ENCODE data around the gene MGMT.

The MGMT gene

DNA sequence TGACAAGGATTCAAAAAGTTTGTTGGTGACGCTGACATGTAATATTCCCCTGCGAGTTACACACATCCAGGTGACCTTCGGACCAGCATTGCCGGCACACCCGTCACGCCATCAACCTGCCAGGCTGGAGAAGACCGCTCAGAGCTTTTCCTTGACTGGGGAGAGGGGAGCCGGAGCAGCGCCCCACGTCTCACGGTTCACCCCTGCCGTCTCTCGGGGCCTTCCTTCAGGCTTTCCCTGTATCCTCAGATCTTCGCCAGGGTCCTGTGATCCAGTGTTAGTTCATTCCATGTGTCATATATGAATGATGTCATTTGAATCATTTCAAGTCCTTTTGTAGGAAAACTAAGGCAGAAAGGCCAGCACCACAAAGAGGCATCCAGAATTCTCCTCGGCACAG is 127.8 kb downstream of the MGMT start:
- no peak for ATAC-seq
- no peak for DNase-seq

DNA sequence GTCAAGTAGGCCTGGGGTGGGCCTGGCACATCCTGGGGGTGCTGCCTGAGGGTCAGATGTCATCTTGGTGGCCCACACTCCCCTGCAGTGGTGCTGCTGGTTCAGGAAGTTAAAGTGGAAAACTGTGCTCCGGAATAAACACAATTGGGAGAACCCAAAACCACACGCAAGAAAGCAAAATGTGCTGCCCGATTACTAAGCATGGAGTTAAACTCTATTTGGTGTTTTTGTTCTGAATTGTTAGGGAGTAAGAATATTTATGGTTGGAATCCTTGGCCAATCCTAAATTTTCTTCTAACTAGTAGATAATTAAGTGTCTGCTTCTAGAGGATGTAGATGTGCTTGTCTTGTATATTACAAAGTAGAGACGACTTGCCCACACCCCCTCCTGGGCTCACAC is 131.4 kb downstream of the MGMT start:
- ATAC-seq = no peak
- DNase-seq = no peak

DNA sequence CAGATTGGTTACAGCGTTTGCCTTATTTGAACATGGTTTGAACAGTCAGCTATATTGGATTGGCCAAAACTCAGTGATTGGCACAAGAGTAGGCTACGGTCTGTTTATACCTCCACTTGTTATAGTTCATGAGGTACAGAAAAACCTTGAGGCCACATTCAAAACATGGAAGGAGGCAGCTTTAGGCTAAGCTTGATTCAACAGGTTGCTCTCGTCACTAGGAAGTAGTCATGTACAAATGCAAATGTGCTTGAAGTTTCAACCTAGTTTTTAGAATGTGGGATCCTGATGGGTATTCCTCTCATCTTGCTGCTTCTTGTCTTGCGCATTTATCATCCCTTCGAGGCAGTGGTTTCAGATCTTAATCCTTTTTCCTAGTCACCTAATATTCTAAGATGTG is 132.1 kb downstream of the MGMT start:
- no peak for DNase-seq

DNA sequence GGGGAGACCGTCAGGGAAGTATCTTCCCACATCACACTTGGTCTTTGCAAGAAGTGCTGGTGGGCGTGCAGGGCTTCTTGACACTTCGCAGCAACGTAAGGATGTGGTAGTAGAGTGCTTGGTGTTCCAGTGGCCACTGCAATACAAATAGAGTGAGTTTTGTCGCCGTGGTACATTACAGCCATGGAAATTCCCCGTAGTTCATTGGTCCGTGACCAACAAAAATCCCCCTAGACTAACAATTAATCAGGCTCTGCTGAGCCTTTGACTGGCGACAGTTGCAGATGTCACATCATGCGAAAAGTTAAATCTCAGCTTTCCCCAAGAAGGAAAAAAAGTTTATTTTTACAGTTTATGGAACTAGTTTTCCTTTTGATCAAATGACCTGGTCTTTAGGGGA is 134.7 kb downstream of the MGMT start:
- DNase-seq (no peak), ATAC-seq (no peak)

More for the DNA sequence above, 132.1 kb downstream of the MGMT start:
- no peak for ATAC-seq

DNA sequence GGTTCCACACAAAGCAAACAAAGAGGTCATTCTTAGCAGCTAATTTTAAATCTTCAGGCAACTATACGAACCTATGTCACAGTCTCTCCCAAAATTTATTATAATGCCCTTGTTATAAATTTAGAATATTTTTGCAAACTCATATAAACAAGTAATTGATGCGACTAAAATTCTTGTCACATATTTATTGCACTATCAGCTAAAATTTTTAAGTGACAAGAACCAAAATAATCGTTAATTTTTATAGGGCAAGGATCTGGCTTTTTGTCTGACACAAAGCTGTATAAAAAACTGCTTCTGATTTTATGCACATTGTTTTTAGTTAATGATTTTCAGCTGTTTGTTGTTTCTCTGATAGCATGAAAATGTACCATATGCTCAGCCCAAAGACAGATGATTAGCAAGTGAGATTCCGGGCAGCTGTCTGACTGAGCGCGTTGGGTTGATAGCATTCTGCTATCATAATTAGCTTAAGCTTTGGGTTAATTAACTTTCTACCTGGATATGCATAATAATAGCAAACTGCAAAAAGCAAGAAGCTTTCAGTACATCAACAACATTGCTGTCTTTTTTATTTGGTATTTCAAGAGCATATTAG is 136.0 kb downstream of the MGMT start:
- DNase-seq (no peak), ATAC-seq (no peak)

DNA sequence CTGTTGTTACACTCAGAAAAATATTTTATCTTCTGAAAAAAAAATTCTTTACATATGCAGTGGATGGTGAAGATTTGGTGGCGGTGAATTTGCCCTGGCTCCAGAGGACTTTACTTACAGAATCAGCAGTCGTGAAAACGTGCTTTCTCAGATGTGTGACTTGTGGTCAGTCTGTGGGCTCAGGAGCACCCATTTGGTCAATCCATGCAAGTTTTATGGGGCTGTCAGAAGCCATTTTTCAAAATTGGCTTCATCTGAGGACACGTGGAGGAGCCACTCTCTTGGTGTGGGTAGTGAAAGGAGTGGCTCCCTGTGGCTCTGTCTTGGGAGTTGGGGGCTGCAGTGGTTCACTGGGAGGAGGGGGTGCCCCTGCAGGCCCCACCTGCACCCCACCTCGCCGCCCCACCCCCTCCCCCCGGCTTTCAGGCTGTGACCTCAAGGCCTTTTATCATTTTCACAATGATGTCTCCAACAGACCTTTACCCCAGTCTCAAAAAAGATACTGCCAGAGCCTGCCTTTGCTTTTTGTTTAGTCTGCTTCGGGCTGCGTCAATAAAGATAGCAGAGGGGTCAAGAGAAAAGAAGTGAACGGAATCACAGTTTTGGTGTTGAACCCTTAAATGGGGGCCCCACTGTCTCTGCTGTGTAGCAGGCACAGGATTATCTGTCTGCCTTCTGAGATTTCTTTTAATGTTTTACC is 137.4 kb downstream of the MGMT start:
- no peak for DNase-seq
- no peak for ATAC-seq

DNA sequence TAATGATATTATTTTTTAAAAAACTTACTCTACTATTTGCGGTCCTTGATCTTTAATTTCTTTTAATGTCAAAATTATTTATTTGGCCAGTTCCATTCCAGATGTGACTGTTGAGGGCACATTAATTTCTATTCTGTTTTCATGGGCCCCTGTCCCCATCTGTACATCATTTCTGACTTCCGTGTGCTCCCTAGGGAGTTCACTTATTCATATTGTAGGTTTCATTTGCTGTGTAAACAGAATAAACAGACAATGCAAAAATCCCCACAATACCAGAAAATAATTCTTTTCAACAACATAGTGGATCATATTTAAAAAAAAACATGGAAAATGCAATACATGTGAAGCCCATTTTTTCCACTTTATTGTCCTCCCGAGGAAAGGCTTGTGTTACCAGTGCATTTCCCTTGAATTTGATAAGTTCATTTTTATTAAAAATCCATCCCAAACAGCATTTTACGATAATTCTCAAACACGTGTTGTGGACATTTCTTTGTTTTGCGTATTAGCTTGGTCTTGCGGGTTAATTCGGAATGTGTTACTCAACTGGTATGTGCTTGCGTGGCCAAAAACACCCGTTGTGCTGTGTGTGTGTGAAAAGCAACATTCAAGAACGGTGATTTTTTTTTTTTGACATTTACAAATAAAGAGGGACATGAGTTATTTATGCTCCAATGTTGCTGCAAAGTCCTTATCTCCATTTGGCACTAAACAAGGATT is 138.4 kb downstream of the MGMT start:
- ATAC-seq (no peak), DNase-seq (no peak)

DNA sequence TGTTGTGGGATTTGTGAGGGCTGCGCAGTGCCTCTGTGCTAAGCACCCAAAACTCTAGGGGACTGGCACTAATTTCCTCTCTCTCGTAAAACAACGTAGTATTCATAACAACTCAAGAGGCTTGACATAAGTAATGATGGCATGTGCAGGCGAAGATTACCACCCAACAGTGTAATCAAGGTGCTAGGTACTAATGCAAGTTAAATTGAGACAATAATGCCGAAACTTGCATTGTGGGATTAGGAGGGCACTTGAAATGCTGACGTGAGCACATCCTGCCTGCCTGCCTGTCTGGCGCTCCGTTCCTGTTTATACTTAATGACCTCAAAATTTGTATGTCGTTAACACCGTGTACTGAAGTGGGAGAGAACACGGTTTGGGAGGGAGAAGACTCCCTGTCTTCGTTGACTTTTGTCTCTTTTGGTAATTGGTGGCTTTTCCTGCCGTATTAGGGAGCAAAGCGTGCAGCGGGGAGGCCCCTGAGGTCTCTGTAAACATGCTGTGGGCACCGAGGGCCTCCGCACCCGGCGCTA is 139.0 kb downstream of the MGMT start:
- ATAC-seq (no peak), DNase-seq (no peak)

DNA sequence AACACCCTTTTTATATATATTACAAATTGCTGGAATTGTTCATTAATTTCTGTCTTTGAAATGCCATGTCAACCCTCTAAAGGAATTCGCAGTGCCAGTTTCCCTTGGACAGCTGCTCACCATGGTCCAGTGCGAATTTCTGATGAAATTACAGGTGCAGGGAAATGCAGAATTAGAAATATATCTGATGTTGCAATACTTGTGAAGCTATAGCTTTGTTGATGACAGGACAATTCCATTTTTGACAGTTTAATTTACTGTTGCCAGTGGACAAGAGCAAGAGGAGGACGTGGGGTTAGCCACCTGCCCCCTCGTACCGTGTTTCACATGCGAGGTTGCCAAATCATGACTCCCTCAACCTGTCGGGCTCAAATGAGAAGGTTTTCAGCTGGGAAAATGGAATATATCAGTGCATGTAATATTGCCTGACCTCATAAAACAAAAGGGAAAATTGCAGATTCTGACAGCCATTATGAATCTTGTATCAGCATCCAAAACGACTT is 140.6 kb downstream of the MGMT start:
- no peak for ATAC-seq

DNA sequence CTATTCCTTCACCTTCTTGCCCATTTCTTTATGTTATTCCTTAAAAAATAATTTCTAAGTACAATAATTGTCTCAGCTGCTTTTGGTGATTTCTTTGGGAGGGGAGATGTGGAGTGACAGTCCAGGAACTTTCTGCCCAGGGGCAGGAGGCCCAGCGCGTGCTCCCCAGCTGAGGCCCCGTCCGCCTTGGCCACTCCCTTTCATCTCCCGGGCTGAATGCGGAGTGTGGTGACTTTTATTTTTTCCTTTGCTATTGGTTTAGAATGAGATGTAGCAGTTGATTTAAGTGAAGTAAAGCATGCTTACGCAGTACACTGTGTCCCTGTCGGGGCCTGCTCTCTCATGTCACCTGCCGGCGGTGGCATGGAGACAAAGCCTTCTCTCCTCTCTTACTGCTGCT is 141.6 kb downstream of the MGMT start:
- ATAC-seq (no peak), DNase-seq (no peak)

More for the DNA sequence above, 140.6 kb downstream of the MGMT start:
- DNase-seq = no peak

DNA sequence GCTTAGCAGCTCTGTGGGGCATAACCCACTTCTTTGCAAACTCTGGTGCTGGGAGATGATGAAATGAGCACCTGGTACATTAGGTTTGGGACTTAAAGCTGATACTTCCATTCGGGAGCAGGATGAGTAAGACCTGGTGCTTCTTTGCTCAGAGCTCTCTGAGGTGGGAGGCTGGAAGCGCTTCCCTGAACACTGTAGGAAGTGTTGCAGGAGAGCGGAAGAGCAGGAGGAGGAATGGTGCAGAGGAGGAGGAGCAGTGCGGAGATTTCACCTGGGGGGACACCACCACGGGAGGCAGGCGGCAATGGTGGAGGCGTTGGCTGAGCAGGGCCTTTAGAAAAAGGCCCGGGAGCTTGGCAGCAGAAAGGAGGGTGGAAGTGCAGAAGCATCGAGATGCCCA is 142.5 kb downstream of the MGMT start:
- ATAC-seq (no peak), DNase-seq (no peak)

DNA sequence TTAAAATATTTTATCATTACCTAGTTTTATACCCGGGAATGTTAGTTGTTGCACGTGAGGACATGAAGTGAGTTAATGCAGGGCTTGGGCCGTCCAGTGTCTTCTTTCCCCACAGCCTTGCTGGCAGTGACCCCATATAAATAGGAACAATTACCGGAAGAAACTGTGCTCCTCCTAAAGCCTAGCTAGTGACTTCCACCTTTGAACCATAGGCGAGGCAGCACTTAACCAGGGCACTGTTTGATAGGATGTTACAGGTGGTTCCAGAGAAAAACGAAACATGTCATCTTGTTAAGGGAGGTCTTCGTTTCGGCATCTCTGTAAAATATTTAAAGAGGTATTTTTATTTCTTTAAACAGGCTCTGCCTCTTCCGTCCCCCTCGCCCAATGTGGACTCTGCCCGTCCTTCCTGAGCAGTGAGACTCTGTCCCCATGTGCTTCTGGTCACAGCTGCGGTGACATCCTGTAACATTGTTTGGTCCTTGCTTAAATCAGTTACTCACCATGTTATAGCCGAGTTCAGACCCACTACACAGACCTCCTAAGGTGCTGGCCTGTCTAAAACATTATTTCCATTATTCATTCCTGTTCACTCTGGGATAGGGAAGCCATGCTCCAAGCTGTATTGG is 145.6 kb downstream of the MGMT start:
- DNase-seq (no peak), ATAC-seq (no peak)

DNA sequence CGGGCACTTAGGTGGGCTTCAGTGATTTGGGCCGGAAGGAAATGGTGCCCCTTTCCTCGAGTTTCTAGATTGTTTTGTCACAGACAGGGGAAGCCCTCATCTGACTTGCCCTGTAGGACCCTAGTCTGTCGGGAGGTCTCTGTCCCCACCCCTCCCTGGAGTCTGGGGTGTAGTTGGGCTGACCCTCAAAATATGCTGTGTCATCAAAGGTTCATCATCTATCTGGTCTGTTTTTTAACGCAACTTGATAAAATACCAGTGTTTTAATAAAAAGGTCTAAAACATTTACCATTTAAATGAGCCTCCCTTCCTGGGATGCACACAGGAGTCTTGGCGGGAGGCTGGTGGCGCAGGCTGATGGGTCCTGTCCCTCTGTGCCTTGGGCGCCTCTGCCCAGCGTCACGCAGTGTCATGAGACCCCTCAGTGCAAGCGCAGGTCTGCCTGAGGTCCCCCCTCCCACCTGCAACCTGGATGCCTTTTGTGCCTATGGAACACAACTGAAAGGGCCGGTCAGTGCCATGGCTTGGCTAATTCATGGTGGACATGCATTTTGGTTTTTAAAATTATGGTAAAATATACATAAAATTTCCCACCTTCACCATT is 146.4 kb downstream of the MGMT start:
- no peak for ATAC-seq
- no peak for DNase-seq

DNA sequence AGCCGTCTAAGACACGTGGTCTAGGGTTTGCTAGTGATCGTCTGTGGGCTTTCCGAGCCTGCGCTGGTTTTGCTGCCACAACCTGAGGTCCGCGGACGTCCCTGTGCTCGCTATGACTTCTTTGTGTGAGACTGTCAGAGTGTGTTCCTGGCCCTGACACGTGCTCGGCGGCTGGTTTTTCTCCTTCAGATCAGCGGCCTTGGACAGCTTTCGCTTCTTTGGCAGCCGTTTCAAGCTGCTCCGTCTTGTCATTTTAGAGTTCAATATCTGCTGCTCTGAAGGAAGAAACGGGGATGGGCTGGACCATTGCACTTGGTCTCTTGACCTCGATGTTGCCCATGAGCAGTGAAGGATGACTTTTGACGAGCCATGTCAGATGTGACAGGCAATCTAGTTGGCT is 147.3 kb downstream of the MGMT start:
- ATAC-seq (no peak), DNase-seq (no peak)

DNA sequence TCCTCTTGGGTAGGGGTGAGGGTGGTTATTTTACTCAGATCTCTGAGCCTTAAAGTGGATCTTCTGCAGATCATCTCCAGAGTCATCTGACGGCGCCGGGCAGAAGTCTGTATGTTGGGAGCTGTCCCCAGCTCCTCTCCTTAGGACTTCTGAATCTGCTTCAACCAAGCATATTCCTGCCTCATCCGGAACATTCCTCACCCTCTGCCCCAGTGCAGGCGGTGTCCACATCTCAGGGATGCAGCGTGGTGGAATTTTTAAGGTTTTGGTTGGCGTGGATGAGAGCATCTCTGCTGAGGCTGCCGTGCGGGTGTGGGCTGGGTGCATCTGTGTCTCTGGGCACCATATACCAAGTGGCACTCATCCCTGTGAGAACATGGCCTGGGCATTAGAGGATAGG is 148.3 kb downstream of the MGMT start:
- no peak for ATAC-seq
- DNase-seq = no peak

DNA sequence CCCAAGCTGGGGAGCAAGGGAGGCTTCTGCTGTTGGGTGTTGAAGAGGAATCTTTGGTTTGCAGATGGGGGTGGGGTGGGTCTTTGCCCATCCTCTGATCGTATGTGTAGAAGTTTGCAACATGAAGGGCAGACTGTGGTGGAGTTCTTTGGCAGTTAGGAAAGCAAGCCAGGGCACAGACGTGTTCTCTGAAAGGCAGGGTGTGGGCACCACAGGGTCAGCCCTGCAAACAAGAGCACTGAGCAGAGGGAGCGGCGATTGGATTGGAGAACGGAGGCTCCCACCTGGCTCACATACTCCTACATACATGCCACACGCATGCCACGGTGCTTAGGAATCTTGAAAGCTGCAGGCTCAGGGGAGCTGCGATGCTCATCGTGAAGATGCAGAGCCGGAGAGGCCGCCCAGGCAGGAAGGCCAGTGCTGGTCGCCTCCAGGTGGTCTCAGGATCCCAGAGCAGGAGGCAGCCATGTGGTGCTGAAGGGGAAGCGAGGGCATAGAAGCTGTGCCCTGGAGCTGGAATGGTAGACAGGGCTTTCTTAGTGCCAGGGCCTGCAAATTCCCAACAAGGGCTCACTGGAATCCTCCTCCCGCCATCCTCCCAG is 149.0 kb downstream of the MGMT start:
- no peak for ATAC-seq
- no peak for DNase-seq

DNA sequence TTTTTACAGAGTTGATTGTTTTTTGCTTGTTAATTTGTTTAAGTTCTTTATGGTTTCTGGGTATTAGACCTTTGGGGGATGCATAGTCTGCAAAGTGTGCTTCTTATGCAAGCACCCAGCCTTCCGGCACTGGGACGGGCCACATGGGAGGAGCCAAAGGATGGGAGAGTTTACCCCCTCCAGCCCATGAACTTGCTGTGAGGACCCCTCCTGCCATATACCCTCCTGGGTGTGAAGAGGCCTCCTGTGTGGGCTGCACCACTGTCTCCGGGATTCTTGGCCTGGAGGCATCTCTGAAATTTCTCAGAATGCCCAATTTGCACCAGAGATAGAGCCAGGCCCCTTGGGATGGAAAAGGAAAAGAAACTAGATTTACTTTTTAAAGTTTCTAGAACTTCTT is 150.7 kb downstream of the MGMT start:
- ATAC-seq (no peak), DNase-seq (no peak)

DNA sequence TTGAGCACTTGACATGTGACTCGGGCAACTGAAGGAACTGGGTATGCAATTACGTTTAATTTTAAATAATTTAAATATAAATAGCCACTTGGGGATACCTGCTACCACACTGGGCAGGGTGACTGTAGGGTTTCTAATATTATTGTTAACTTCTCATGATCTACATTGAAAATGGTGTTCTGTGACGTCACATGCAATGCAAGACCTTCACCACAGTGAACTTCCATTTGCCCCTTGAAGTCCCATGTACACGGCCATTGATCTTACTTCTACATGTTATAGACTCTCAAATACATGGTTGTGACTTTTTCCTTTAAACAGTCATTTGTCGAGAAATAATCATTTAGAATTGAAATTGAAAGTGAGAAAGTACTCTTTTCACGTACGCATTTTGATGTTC is 154.0 kb downstream of the MGMT start:
- no peak for DNase-seq
- no peak for ATAC-seq

DNA sequence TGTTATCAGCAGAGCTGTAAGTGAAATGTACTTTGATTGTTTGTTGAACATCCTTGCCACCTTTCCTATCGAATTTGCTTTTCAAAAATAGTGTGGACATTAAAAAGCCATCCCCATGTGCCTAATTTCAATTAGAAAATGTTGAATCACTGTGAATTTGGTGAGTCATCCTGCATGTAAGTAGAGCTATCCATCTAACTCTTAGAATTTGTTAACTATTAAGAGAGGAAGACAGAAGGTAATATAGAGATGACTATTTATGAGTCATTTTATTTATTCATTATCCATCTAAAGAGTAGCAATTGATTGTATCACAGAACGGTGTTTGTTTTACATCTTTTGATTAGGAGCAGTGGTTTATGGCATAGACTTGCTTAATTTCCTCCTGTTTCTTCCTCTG is 154.7 kb downstream of the MGMT start:
- DNase-seq (no peak), ATAC-seq (no peak)

DNA sequence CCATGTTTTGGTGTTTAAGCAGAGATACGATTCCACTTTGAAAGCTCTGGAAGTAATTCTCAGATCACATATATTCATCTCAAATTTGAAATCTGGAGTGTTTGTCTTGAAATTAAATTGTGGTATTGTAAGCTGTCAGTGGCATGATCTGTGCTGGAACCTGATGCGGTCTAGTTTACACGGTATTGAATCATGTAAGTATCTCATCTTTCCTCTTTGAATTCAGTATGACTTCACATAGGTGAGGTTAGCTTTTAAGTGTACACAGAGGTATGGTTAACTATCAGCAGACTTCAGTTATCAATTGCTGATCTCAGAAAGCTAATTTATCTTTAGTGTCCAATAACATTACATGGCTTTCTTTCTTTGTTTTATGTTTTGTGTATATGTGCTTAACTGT is 155.2 kb downstream of the MGMT start:
- no peak for ATAC-seq

DNA sequence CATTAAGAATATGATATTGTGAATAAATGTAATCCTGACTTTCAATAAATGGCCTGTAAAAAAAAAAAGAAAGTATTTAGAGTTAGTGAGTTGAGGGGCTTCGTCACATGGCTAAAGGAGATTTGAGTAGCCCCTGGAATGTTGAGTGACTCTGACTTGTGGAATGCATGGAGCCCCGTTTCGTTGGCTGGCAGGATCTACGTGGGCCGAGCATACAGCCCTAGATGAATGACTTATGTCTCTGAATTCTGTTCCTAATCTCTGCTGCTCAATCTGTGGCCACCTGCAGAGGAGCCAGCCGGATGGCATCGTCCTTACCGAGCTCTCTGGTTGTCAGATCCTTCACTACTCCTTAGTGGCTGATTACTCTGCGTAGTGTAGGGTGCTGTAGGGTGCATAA is 155.7 kb downstream of the MGMT start:
- ATAC-seq (no peak), DNase-seq (no peak)

More for the DNA sequence above, 155.2 kb downstream of the MGMT start:
- DNase-seq = no peak

DNA sequence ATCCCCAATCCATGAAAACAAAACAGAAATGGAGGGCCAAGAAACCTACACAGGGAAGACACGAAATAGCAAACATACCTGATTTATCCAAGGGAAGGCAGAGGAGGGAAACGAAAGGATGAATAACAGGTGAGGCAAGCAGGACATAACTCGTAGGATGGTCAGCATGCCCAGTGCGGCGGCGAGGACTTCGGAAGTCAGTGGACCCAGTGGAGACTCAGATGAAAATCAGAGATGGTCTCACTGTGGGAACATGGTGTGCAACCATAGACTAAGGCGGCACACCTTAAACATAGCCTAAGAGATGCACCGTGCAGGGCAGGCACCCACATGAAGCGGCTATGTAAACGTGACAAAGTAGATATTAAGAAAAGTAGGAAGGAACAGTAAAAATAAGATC is 157.5 kb downstream of the MGMT start:
- no peak for ATAC-seq
- DNase-seq = no peak
